NCI-H187 treated with DMSO at 0.1 percent for 48 hours (cell line): ENCODE measurements around the gene TTLL11.

Source experiments
- DNase-seq: peaks from one replicate; lab custom pipeline; 2025; lab: John Stamatoyannopoulos, UW

The TTLL11 gene

GRCh38 chr9:121974421-121974820 lies 118.7 kb downstream of the TTLL11 start:
- DNase-seq: no peak

GRCh38 chr9:121972501-121972981 lies 120.6 kb downstream of the TTLL11 start:
- DNase-seq: peak; percentile 22

GRCh38 chr9:121968056-121968455 lies 125.1 kb downstream of the TTLL11 start:
- DNase-seq: no peak

- DNase-seq: no peak
Measured at GRCh38 chr9:121966706-121967105, 126.4 kb downstream of the TTLL11 start.

- DNase-seq: no peak
Measured at GRCh38 chr9:121963528-121963995, 129.5 kb downstream of the TTLL11 start.

GRCh38 chr9:121962421-121962820 lies 130.7 kb downstream of the TTLL11 start:
- no peak for DNase-seq

GRCh38 chr9:121960665-121961064 lies 132.4 kb downstream of the TTLL11 start:
- DNase-seq: no peak

GRCh38 chr9:121958530-121958929 lies 134.6 kb downstream of the TTLL11 start:
- no peak for DNase-seq

GRCh38 chr9:121956808-121957207 lies 136.3 kb downstream of the TTLL11 start:
- DNase-seq: no peak

GRCh38 chr9:121955649-121956048 lies 137.5 kb downstream of the TTLL11 start:
- no peak for DNase-seq

- no peak for DNase-seq
Measured at GRCh38 chr9:121954477-121955140, 138.5 kb downstream of the TTLL11 start.

GRCh38 chr9:121952611-121953010 lies 140.5 kb downstream of the TTLL11 start:
- no peak for DNase-seq

GRCh38 chr9:121950866-121951265 lies 142.2 kb downstream of the TTLL11 start:
- no peak for DNase-seq

- no peak for DNase-seq
Measured at GRCh38 chr9:121950441-121950840, 142.7 kb downstream of the TTLL11 start.

- no peak for DNase-seq
Measured at GRCh38 chr9:121949766-121950165, 143.3 kb downstream of the TTLL11 start.

GRCh38 chr9:121949364-121949763 lies 143.7 kb downstream of the TTLL11 start:
- DNase-seq: no peak

- DNase-seq: no peak
Measured at GRCh38 chr9:121947775-121948174, 145.3 kb downstream of the TTLL11 start.

- DNase-seq: no peak
Measured at GRCh38 chr9:121946465-121946864, 146.6 kb downstream of the TTLL11 start.

- no peak for DNase-seq
Measured at GRCh38 chr9:121945849-121946248, 147.3 kb downstream of the TTLL11 start.

GRCh38 chr9:121945281-121945680 lies 147.8 kb downstream of the TTLL11 start:
- no peak for DNase-seq

- DNase-seq: no peak
Measured at GRCh38 chr9:121944711-121945191, 148.4 kb downstream of the TTLL11 start.

GRCh38 chr9:121943463-121943862 lies 149.6 kb downstream of the TTLL11 start:
- no peak for DNase-seq

GRCh38 chr9:121942866-121943382 lies 150.2 kb downstream of the TTLL11 start:
- no peak for DNase-seq

- no peak for DNase-seq
Measured at GRCh38 chr9:121942313-121942712, 150.8 kb downstream of the TTLL11 start.
